Ectodermal cell (in vitro differentiated cells): ENCODE measurements around the gene N4BP2L2.

ENCODE experiments used
- H3K27ac ChIP-seq: 2 replicates; pipeline ENCODE4 v1.7.0; 2013; ENCODE audit warnings: mild to moderate bottlenecking, low read depth, low read length; ENCODE audit not compliant: insufficient read depth, poor library complexity, severe bottlenecking
- H3K27me3 ChIP-seq: 2 replicates; pipeline ENCODE4 v1.7.0; 2013; ENCODE audit warnings: mild to moderate bottlenecking, low read length; ENCODE audit not compliant: insufficient read depth, control insufficient read depth, poor library complexity, severe bottlenecking
- H3K36me3 ChIP-seq: one replicate; pipeline ENCODE4 v1.7.0; 2013; ENCODE audit warnings: low read length; ENCODE audit not compliant: control insufficient read depth, insufficient read depth
- H3K4me1 ChIP-seq: one replicate; pipeline ENCODE4 v1.7.0; 2013; ENCODE audit warnings: low read length; ENCODE audit not compliant: control insufficient read depth, insufficient read depth
- H3K4me3 ChIP-seq: 2 replicates; pipeline ENCODE4 v1.7.0; 2013; ENCODE audit warnings: low read depth, low read length, control low read depth; ENCODE audit not compliant: insufficient read depth
- H3K9me3 ChIP-seq: 2 replicates; pipeline ENCODE4 v1.7.0; 2013; ENCODE audit warnings: mild to moderate bottlenecking, low read length, moderate library complexity; ENCODE audit not compliant: control insufficient read depth
- WGBS, 2 experiments: methylation state at CpG; one replicate each; pipeline ENCODE4 v1.1.7; 2013; ENCODE audit warnings: missing lambda C conversion rate in 2 of 2; 5-methylcytosine and 5-hydroxymethylcytosine counted together

The N4BP2L2 gene

GRCh38 chr13:32472194-32472621 lies 66.4 kb downstream of the N4BP2L2 start:
- no peak overlapping the region for H3K4me3 ChIP-seq
- H3K4me1 ChIP-seq: peaks cover 6% of the 10 kb centered on the region
- no peak overlapping the region for H3K27ac ChIP-seq
- 85 to 95% methylated on average over 3 of the region's 3 CpGs for WGBS, 2 experiments
- no peaks in the 10 kb centered on the region for H3K36me3 ChIP-seq
- no peaks in the 10 kb centered on the region for H3K9me3 ChIP-seq
- H3K27me3 ChIP-seq: no peaks in the 10 kb centered on the region

- 78 to 79% methylated on average over 12 of the region's 12 CpGs for WGBS, 2 experiments
- no peaks in the 10 kb centered on the region for H3K27me3 ChIP-seq
- peaks cover 6% of the 10 kb centered on the region for H3K4me1 ChIP-seq
- H3K27ac ChIP-seq: no peak overlapping the region
- no peaks in the 10 kb centered on the region for H3K9me3 ChIP-seq
- no peaks in the 10 kb centered on the region for H3K36me3 ChIP-seq
- H3K4me3 ChIP-seq: no peak overlapping the region
These were observed 67.2 kb downstream of the N4BP2L2 start for GRCh38 chr13:32471187-32471922.

GRCh38 chr13:32468502-32469142 lies 70.0 kb downstream of the N4BP2L2 start:
- Histone ChIP-seq H3K27ac (no peak overlapping the region), H3K27me3 (no peaks in the 10 kb centered on the region), H3K4me1 (peaks cover 6% of the 10 kb centered on the region), H3K4me3 (no peak overlapping the region), H3K36me3 (no peaks in the 10 kb centered on the region), H3K9me3 (no peaks in the 10 kb centered on the region)
- WGBS, 2 experiments: 94% methylated on average over 6 of the region's 6 CpGs

- Histone ChIP-seq H3K4me1 (no peaks in the 10 kb centered on the region), H3K36me3 (no peaks in the 10 kb centered on the region), H3K27me3 (no peaks in the 10 kb centered on the region), H3K9me3 (no peaks in the 10 kb centered on the region), H3K4me3 (no peak overlapping the region), H3K27ac (no peak overlapping the region)
- 100% methylated on average over 1 to 2 of the region's 2 CpGs for WGBS, 2 experiments
These were observed 82.0 kb downstream of the N4BP2L2 start for GRCh38 chr13:32456591-32456990.

GRCh38 chr13:32455594-32455903 lies 83.0 kb downstream of the N4BP2L2 start:
- Histone ChIP-seq H3K27me3 (no peaks in the 10 kb centered on the region), H3K9me3 (no peaks in the 10 kb centered on the region), H3K27ac (no peak overlapping the region), H3K4me1 (no peaks in the 10 kb centered on the region), H3K4me3 (no peak overlapping the region), H3K36me3 (no peaks in the 10 kb centered on the region)
- WGBS, 2 experiments: 95 to 98% methylated on average over 2 of the region's 2 CpGs

- H3K36me3 ChIP-seq: no peaks in the 10 kb centered on the region
- H3K27ac ChIP-seq: no peak overlapping the region
- no peaks in the 10 kb centered on the region for H3K9me3 ChIP-seq
- no peaks in the 10 kb centered on the region for H3K4me1 ChIP-seq
- 86 to 89% methylated on average over 8 of the region's 8 CpGs for WGBS, 2 experiments
- H3K4me3 ChIP-seq: no peak overlapping the region
- H3K27me3 ChIP-seq: no peaks in the 10 kb centered on the region
These were observed 83.6 kb downstream of the N4BP2L2 start for GRCh38 chr13:32454886-32455593.

GRCh38 chr13:32453981-32454380 lies 84.6 kb downstream of the N4BP2L2 start:
- Histone ChIP-seq H3K27ac (no peak overlapping the region), H3K4me3 (no peak overlapping the region), H3K27me3 (no peaks in the 10 kb centered on the region), H3K36me3 (no peaks in the 10 kb centered on the region), H3K4me1 (no peaks in the 10 kb centered on the region), H3K9me3 (no peaks in the 10 kb centered on the region)
- WGBS, 2 experiments: no CpG with 5 or more reads among the region's 1 CpG

GRCh38 chr13:32448972-32449371 lies 89.6 kb downstream of the N4BP2L2 start:
- H3K9me3 ChIP-seq: no peaks in the 10 kb centered on the region
- H3K27me3 ChIP-seq: no peaks in the 10 kb centered on the region
- no CpG with 5 or more reads among the region's 1 CpG for WGBS, 2 experiments
- H3K4me3 ChIP-seq: no peak overlapping the region
- H3K36me3 ChIP-seq: no peaks in the 10 kb centered on the region
- no peaks in the 10 kb centered on the region for H3K4me1 ChIP-seq
- H3K27ac ChIP-seq: no peak overlapping the region

GRCh38 chr13:32447894-32448623 lies 90.5 kb downstream of the N4BP2L2 start:
- Histone ChIP-seq H3K27ac (no peak overlapping the region), H3K9me3 (no peaks in the 10 kb centered on the region), H3K4me1 (no peaks in the 10 kb centered on the region), H3K27me3 (no peaks in the 10 kb centered on the region), H3K4me3 (no peak overlapping the region), H3K36me3 (no peaks in the 10 kb centered on the region)
